Left forelimb (tissue), 1 donor: Measurements from ENCODE around the gene BNIP5.
"Not testable (repeated sequence)": the region's sequence is repeated elsewhere in the genome, so short reads cannot be mapped to it uniquely, and the experiment has no call there.

Experiments
- DNase-seq: peaks from one replicate; pipeline ENCODE4 v3.0.0-alpha.2; 2018; ENCODE audit warnings: low spot score

BNIP5 gene

GRCh38 chr6:36340618-36341454 is 4.1 kb upstream of the BNIP5 start:
- DNase-seq: peak; percentile 79

- DNase-seq: no peak
These were observed 3.6 kb upstream of the BNIP5 start for GRCh38 chr6:36340306-36340617.

GRCh38 chr6:36339146-36339545 is 2.5 kb upstream of the BNIP5 start:
- no peak for DNase-seq

- DNase-seq: not testable (repeated sequence)
These were observed 1.5 kb upstream of the BNIP5 start for GRCh38 chr6:36338223-36338622.

GRCh38 chr6:36337814-36338213 is 1.1 kb upstream of the BNIP5 start:
- DNase-seq: no peak

- DNase-seq: no peak
These were observed 429 bp downstream of the BNIP5 start for GRCh38 chr6:36336208-36336710.

- no peak for DNase-seq
These were observed 1.1 kb downstream of the BNIP5 start for GRCh38 chr6:36335465-36336207.

- DNase-seq: no peak
These were observed 1.7 kb downstream of the BNIP5 start for GRCh38 chr6:36334832-36335459.

- DNase-seq: no peak
These were observed 2.6 kb downstream of the BNIP5 start for GRCh38 chr6:36333931-36334725.

GRCh38 chr6:36333171-36333895 is 3.4 kb downstream of the BNIP5 start:
- DNase-seq: no peak

GRCh38 chr6:36331381-36331780 is 5.3 kb downstream of the BNIP5 start:
- DNase-seq: no peak

- DNase-seq: no peak
These were observed 6.3 kb downstream of the BNIP5 start for GRCh38 chr6:36330366-36330765.

GRCh38 chr6:36329798-36330291 is 6.8 kb downstream of the BNIP5 start:
- no peak for DNase-seq

GRCh38 chr6:36328600-36328999 is 8.1 kb downstream of the BNIP5 start:
- DNase-seq: no peak

- no peak for DNase-seq
These were observed 8.8 kb downstream of the BNIP5 start for GRCh38 chr6:36327919-36328236.

- no peak for DNase-seq
These were observed 9.3 kb downstream of the BNIP5 start for GRCh38 chr6:36327226-36327918.

GRCh38 chr6:36326356-36326995 is 10.2 kb downstream of the BNIP5 start:
- DNase-seq: no peak

- DNase-seq: no peak
These were observed 12.0 kb downstream of the BNIP5 start for GRCh38 chr6:36324715-36325114.

- DNase-seq: no peak
These were observed 12.5 kb downstream of the BNIP5 start for GRCh38 chr6:36324191-36324590.

- DNase-seq: no peak
These were observed 13.6 kb downstream of the BNIP5 start for GRCh38 chr6:36323062-36323461.
